Fibroblast of mammary gland (primary cell): Measurements from ENCODE around the gene AKAP12.

Experiments used
- DNase-seq: peaks from one replicate; pipeline ENCODE4 v3.0.0-alpha.2; 2010; ENCODE audit warnings: low read depth
- H3K4me3 ChIP-seq: 2 replicates; pipeline ENCODE4 v1.5.1; 2011; ENCODE audit warnings: low read depth, mild to moderate bottlenecking, low read length, moderate library complexity; ENCODE audit not compliant: control insufficient read depth
- CTCF ChIP-seq: conservative IDR thresholded peaks from 2 replicates; pipeline ENCODE4 v1.5.1; 2011; ENCODE audit warnings: low read depth, low read length, inconsistent platforms; ENCODE audit not compliant: control insufficient read depth, insufficient read depth

The AKAP12 gene

GRCh38 chr6:151324488-151324825, 84.7 kb downstream of the AKAP12 start:
- no peak for TF ChIP-seq CTCF
- no peak overlapping the region for H3K4me3 ChIP-seq
- DNase-seq, result no peak

- TF ChIP-seq CTCF, result no peak
- DNase-seq, result peak; percentile 86
- H3K4me3 ChIP-seq, result peak overlapping the region; percentile 77
Observed at GRCh38 chr6:151325075-151326050, 85.6 kb downstream of the AKAP12 start.

GRCh38 chr6:151326116-151326825, 86.5 kb downstream of the AKAP12 start:
- DNase-seq, result no peak
- H3K4me3 ChIP-seq, result peak overlapping the region; percentile 77
- TF ChIP-seq CTCF, result no peak

- no peak for DNase-seq
- H3K4me3 ChIP-seq, result peak overlapping the region; percentile 12
Observed at GRCh38 chr6:151327101-151327500, 87.3 kb downstream of the AKAP12 start.

GRCh38 chr6:151330130-151330696, 90.4 kb downstream of the AKAP12 start:
- DNase-seq, result peak; percentile 95
- TF ChIP-seq CTCF, result no peak
- no peak overlapping the region for H3K4me3 ChIP-seq

More at GRCh38 chr6:151327101-151327500, 87.3 kb downstream of the AKAP12 start:
- TF ChIP-seq CTCF, result no peak

GRCh38 chr6:151335930-151336329, 96.2 kb downstream of the AKAP12 start:
- H3K4me3 ChIP-seq, result no peak overlapping the region
- DNase-seq, result no peak
- TF ChIP-seq CTCF, result no peak
